ENCODE measurements around the gene TRAM2.
A peak's percentile ranks its signal among the peaks of the same experiment; 100 is the strongest.

Gene TRAM2

DNA sequence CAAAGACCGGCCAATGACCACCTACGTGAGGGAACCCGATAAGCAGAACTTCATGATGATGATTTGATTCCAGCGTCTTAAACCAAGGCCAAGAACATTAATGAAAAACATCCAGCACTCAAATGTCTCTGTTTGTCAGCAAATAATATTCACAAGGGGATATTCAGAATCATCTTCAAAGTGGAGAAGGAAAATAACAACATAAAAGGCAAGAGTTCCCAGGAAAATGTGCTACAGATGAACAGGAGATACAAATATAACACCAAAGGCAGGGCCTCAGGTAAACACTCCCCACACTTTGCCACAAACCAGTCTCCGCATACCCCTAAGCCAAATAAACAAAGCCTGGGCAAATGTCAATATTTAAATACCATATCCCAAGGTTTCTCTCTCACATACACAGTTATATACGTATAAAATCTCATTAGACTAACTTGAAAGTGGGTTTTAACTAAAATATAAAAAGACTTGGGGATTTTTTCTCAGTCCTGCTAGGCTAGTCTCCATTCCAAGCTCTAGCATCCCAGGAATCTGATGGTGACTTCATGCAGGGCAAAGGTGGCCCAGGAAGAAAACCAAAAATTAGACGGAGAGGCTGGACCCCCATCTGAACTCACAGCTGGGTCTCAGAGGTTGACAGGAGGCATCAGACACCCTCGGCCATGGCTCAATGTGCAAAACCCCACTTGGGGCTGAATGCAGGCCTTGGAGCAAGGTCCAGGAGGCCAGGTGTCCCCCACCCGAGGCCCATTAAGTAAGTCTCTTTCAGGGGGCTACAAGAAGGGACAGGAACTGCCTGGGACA lies 32.1 kb downstream of the TRAM2 start:
- peak in 1 of 2 experiments; percentile 8 for DNase-seq

DNA sequence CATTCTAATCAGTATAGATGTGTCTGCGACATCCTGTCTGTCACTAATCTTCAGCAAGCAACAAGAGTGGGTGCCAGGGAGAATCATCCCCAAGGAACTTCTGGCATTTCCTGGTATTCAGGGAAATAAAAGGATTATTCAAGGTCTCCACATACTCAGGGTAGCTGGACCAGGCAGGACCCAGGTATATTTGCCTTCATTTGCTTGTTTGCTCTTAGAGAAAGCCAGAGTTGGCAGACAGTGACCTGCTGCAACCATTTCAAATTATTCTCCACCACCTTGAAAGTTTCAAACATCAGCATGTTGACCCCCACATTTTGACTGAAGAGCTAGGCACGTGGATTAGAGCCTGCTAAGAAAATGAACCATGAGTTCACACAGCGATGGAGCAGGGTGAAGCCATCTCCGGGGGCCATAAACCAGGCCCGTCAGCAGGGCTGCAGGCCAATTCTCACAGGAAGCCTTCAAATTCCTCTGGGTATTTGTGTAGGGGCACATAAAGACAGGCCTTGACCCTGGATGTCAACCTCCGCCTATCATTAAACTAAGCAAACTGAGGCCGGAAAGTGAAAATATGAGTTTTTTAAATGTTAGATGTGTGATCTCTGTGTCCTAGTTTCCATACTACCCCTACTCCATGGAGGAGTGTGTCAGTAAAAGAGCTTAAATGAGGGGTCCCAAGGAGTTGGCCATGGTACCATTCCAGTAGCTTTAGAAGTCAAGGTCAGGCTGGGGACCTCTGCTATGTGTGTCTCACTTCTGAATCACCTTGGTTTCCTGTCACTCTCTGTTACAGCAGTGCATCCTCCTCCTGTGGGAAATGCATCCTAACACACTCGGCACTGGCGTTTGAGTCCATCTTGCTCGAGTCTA lies 32.9 kb downstream of the TRAM2 start:
- peak in 1 of 2 experiments; percentile 24 for DNase-seq

DNA sequence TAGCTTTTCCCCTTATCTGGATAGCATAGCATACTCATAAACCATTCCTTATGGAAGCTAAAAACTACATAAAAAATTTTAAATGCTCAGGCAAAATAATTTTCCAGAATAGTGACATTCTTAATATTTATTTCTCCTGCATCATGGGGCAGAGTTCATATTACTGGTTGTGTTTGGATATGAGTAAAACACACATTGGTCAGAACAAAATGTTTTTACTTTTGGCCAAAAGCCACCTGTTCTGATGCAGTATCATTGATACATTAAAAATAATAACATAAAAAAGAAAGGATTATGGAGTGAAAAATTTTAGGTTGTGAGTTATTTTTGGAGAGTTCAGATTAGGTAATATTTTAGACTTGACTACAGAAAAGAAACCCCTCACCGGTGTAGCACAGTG lies 33.6 kb downstream of the TRAM2 start:
- no peak for DNase-seq

DNA sequence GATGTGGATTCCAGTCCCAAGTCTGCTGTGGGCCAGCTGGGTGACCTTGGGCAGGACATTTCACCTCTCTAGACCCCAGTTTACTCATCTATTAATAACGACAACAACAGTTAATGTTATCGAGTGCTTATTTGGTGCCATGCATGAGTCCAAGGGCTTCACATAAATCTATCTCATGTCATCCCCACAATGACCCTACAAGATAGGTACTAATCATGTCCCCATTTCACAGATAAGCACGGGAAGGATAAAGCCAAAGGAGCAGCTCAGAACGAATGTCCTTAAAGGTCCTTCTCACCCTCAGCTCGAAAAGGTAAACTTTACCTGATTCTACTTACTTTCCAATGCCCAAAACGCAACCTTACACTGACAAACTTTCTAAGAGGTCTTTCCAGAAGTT lies 35.7 kb downstream of the TRAM2 start:
- DNase-seq: no peak

- DNase-seq: no peak
Observed at GRCh38 chr6:52540286-52540902, 36.5 kb downstream of the TRAM2 start.

DNA sequence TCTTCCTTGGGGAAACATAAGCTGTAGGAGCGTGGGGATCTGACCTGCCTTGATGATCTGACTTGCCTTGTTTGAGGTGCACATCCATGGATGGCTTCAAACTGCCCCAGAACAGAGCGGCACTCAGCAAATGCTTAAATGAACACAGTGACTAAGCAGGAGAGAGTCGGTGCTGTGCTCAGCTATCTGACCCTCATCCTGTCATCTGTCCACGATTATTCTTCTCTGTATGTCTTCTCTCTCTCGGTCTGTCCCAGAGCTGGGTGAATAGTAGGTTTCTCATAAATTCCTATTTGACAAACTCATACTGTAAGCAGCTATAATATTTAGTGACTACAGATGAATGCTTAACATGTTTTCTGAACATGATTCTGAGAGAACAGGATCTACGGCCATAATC lies 37.3 kb downstream of the TRAM2 start:
- DNase-seq: no peak

- DNase-seq: no peak
Observed at GRCh38 chr6:52538901-52539354, 37.9 kb downstream of the TRAM2 start.

- no peak for DNase-seq
Observed at GRCh38 chr6:52538252-52538900, 38.5 kb downstream of the TRAM2 start.

- no peak for DNase-seq
Observed at GRCh38 chr6:52537001-52537753, 39.7 kb downstream of the TRAM2 start.

DNA sequence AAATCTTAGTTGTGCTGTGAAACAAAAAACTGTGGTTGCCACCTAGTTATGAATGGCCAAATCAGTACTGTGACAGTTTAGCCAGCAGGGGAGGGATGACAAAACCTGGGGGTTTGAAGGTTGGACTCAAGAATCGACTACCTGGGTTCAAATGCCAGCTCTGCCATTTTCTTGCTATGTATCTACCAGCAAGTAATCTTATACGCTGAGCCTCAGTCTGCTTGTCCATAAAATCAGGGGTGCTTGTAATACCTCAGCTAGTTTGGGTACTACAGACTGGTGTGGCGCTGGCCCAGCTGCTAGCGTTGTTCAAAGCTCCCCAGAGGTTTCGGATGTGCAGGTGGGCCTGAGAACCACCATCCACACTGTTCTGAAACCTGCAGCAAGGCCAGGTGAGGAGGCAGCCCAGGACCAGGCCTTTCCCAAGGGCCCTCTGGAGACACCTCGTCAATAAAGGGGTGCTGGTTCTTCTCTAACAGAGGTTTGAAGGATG lies 40.4 kb downstream of the TRAM2 start:
- no peak for DNase-seq

DNA sequence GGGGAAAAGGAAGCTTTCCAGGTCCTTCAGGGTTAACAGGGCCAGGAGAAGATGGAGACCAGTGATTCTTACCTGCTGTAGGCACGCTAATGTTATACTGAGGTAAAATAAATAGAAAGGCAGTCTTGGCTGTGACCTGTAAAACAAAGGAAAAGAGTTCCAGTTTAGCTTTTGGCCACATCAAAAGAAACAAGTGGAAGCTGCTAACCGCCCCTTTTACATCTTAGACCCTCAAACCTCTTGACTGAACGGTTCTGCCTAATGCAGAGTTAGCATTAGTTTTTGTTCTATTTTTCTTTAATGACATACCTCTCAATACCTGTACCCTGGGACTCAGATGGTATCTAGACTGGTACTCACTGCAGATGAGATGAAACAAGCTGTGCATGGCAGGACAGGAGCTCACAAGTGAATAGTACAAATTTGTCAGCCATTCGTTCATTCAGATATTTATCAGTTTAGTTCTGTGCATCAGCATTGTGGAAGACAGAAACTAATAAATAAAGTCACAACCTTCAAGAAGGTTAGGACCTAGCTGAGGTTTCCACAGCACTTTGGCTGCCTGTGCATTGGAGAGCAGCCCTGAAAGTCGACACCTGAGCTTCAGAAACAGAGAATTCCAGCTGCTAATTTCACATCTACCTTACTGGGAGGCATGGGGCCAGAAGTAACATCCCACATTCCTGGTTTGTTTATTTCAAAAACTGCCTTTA lies 41.0 kb downstream of the TRAM2 start:
- no peak for DNase-seq

- DNase-seq: no peak
Observed at GRCh38 chr6:52534966-52535390, 41.9 kb downstream of the TRAM2 start.

- no peak for DNase-seq
Observed at GRCh38 chr6:52534363-52534762, 42.5 kb downstream of the TRAM2 start.

DNA sequence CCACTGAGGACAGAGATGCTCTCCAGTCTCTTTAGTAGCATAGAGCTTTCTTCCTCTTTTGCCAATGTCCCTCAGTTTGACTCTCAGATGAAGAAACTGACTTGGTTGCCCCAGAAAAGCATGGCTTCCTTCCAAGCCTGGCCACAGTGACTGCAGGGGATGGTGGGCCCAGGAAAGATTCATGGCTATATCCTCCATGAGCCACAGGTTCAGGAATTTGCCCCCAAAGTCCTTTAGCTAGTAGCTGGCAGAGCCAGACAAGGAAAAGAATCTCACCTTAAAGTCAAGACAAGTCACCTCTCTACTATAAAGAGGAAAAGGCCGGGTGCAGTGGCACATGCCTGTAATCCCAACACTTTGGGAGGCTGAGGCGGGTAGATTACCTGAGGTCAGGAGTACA lies 43.4 kb downstream of the TRAM2 start:
- no peak for DNase-seq

DNA sequence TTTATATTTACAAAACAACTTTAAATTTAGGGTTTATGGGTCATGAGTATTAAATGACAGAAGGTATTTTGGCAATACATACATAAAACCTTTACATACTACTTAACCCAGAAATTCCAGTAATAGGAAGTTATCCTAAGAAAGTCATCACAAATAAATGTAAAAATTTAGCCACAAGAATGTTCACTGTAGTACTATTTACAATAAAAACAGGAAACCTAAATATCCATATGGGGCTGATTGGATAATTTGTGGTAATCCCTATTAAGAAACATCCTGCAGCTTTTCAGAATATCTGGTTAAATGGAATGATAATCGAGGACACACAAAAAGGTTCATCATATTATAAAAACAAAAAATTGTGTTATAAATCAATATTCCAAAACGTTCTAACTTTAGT lies 44.4 kb downstream of the TRAM2 start:
- no peak for DNase-seq

DNA sequence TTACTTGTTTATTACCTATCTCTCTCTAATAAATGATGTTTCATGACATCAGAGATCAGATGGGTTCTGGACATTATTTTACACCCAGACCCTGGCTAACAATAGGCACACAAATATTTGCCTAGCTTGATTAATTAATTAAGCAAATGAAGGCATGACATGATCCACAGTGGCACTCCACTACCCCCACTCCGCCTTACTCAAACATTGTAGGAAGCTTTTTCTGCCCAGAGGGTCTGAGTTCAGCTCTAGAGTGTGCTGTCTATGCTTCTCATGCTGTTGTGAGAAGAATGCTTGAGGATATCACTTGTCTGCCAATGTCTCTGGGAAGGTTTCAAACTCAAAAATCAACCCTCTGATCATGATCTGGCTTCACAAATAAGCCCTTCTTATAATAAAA lies 45.0 kb downstream of the TRAM2 start:
- DNase-seq: peak in 1 of 2 experiments; percentile 21

GRCh38 chr6:52531396-52531795 lies 45.5 kb downstream of the TRAM2 start:
- no peak for DNase-seq

DNA sequence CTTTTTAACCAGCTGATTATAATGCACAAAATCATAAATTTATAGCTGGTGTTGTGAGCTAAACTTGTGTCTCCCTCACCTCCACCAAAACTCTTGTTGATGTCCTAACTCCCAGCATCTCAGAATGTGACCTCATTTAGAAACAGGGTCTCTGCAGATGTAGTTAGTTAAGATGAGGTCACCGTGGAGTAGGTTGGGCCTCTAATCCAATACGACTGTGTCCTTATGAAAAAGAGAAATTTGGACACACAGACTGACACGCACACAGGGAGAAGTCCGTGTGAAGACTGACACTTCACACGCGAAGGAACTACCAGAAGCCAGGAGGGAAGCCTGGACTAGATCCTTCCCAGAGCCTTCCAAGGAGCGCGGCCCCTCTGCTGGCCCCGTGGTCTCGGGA lies 46.5 kb downstream of the TRAM2 start:
- DNase-seq: no peak

DNA sequence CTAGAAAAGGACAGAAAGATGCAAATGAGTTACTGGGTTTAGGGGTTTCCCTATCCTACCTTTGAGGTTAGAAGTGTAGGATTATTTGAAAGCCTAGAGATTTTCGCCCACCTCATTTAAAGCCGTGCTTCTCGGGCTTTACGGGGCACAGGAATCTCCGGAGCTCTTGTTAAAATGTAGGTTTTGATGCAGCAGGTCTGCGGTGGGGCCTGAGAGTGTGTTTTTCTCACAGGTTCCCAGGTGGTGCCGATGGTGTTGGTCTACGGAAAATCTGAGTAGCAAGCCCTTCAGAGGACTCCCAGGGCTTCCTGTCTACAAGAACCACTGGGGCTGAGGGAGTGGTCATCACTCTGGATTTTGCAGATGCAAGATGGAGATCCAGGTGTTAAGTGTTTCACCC lies 47.5 kb downstream of the TRAM2 start:
- no peak for DNase-seq

GRCh38 chr6:52527436-52527835 lies 49.4 kb downstream of the TRAM2 start:
- no peak for DNase-seq

GRCh38 chr6:52526634-52527033 lies 50.2 kb downstream of the TRAM2 start:
- no peak for DNase-seq

Data from NCI-H526 (cell line).